ENCODE results near the gene KLF16. TPM values are rescaled to one million over a fixed set of nuclear protein-coding genes. Genes with fewer than 3 reads are reported as not detected.

Gene KLF16
- polyA plus RNA-seq, 1 donor: 13.6 TPM

GRCh38 chr19:1867349-1867724, 4.0 kb upstream of the KLF16 start:
- DNase-seq (ENCODE audit: low read depth): no peak

GRCh38 chr19:1866693-1867348, 3.4 kb upstream of the KLF16 start:
- DNase-seq (ENCODE audit: low read depth): no peak

- DNase-seq (ENCODE audit: low read depth): no peak
Observed at GRCh38 chr19:1865172-1866010, 2.0 kb upstream of the KLF16 start.

DNA sequence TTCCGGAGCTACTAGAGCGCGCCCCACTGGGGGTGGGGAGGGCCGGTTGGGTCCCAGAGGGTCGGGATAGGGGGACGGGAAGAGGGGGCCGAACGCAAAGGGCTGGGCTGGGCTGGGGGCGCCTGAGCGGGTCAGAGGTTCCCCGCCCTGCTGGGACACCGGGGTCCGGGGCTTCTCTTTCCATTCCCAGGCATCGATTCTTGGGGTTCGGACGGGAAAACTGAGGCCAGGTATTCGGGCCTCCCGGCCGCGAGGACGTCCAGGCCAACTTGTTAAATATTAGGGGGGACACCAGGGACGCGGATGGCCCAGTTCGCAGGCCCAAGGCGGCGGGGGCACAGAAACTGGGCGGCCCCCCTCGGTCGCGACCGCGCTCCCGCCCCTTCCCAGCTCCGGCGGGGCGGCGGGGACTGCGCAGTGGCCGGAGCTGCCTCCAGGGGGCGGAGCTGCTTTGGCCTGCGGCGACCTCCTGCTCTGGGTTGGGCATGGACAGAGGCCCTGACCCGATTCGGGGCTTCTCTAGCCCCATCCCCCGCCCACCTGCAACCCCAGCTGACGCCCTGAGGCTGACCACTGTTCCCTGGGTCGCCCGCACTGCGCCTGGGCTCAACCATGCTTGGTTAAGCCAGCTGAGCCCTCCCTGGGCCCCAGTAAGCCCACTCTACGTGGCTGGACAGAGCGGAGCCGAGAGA, 1.2 kb upstream of the KLF16 start:
- no peak for DNase-seq (ENCODE audit: low read depth)

- DNase-seq (ENCODE audit: low read depth): peak; percentile 69
Observed at GRCh38 chr19:1863638-1864479, 480 bp upstream of the KLF16 start.

GRCh38 chr19:1862424-1863327, 703 bp downstream of the KLF16 start:
- no peak for DNase-seq (ENCODE audit: low read depth)

- DNase-seq (ENCODE audit: low read depth): no peak
Observed at GRCh38 chr19:1862068-1862423, 1.3 kb downstream of the KLF16 start.

- no peak for DNase-seq (ENCODE audit: low read depth)
Observed at GRCh38 chr19:1861599-1862031, 1.8 kb downstream of the KLF16 start.

GRCh38 chr19:1860821-1861598, 2.4 kb downstream of the KLF16 start:
- DNase-seq (ENCODE audit: low read depth): no peak

DNA sequence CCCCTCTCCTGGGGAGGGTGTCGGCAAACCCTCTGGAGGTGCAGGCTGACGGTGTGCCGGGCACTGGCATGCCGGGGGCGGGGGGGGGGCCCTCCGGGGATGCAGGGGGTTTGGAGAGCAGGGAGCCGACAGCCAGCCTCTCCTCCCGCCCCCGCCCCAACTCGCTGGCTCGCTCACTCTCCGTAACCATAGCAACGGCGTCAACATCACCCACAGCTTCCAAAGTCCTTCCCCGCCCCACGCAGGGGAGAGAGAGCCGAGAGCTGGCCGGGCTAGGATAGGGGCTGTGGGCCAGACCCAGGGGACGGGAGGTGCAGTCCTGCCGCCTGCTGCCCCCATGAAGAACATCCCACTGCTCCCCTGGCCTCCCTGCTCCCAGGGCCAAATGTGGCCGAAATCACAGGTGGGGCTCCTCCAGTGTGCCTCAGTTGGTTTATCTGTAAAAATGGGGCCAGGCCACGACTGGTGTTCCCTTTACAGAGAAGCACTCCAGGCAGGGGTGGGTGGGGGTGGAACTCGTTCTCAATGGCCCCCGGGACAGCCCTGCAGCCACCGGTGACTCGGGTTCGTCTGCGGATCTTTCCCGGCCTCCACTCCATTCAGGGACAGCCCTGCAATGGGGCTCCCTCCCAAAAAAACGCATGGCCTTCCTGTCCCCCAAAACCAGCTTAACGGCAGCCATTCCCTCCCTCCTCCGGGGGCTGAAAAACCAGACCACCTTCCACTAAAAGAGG, 3.2 kb downstream of the KLF16 start:
- no peak for DNase-seq (ENCODE audit: low read depth)

- DNase-seq (ENCODE audit: low read depth): no peak
Observed at GRCh38 chr19:1859331-1859781, 4.0 kb downstream of the KLF16 start.

GRCh38 chr19:1858412-1859081, 4.8 kb downstream of the KLF16 start:
- DNase-seq (ENCODE audit: low read depth): no peak

GRCh38 chr19:1857648-1858326, 5.6 kb downstream of the KLF16 start:
- DNase-seq (ENCODE audit: low read depth): no peak

- DNase-seq (ENCODE audit: low read depth): no peak
Observed at GRCh38 chr19:1856698-1857603, 6.4 kb downstream of the KLF16 start.

GRCh38 chr19:1856345-1856697, 7.1 kb downstream of the KLF16 start:
- DNase-seq (ENCODE audit: low read depth): no peak

DNA sequence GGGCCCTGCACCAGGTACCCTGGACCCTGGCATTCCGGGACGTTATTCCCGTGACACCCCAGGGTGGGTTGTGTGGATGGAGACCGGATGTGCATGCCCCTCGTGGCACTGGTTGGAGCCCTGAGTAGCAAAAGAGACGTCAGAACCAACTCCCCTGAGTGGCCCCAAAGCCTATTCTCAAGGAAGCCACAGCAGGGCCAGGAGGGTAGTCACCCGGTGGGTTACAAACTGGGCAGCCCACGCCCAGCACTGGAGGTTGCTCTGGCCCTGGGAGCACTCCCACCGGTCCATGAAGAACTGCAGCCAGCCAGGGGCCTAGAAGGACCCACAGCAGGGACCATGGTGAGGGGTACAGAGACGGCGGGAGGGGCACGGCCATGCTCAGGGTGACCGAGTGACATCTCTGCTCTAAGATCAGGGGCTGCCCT, 7.5 kb downstream of the KLF16 start:
- no peak for DNase-seq (ENCODE audit: low read depth)
